Effector CD8-positive, alpha-beta T cell (primary cell): ENCODE results near the gene WDR87.
A peak's percentile ranks its signal among the peaks of the same experiment; 100 is the strongest.
"Not testable (repeated sequence)": the region's sequence is repeated elsewhere in the genome, so short reads cannot be mapped to it uniquely, and the experiment has no call there.

ENCODE experiments used
- DNase-seq: peaks from one replicate; lab custom pipeline; 2025; lab: John Stamatoyannopoulos, UW

WDR87 gene

DNA sequence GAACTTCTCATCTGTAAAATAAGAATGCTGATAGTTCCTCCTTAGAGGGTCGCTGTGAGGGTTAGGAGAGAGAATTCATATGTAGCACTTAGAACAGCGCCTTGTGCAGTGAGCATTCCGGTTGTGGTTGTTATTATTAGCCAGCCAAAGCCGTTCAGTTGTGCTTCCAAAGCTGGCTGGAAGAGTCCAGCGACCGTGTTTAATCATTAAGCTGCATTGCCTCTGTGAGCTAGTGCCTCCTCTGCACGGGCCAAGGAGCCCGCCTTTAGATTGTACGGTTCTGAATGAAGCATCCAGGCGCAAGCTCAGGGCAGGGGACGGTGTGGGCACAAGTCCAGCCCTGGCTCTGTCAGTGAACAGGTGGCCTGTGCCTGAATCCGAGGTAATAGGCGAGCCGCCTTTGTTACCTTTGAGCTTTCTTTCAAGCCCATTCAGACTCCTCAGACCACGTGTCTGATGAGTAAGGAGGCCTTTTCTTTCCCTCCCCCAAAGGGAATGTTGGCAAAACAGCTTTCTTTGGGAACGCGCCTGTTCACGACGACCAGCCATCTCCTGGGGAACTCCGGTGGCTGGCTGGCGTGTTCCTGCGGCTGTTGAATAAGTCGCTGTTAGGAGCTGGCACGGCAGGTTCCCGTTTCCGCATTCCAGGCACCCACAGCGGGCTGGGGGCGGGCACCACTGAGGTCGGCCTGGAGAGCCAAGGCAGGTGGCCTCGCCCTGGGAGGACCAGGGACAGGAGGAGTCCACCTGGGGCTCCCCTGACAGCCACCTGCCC, 25.7 kb upstream of the WDR87 start:
- no peak for DNase-seq

DNA sequence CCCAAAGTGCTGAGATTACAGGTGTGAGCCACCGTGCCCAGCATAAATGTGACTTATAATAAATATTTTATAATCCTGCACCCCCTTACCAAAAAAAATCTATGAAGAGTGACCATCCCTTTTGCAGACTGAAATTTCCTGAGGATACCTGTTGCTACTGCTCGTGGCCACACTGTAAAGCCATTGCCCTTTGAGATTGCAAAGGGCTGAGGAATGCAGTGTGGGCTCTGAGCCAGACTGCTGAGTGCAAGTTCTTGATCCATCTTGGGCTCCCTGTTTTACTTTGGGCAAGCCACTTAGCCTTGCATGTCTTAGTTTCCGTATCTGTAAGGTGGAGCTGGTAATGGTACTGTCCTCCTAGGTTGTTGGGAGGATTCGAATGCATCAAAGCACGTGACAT, 24.0 kb upstream of the WDR87 start:
- DNase-seq: no peak

DNA sequence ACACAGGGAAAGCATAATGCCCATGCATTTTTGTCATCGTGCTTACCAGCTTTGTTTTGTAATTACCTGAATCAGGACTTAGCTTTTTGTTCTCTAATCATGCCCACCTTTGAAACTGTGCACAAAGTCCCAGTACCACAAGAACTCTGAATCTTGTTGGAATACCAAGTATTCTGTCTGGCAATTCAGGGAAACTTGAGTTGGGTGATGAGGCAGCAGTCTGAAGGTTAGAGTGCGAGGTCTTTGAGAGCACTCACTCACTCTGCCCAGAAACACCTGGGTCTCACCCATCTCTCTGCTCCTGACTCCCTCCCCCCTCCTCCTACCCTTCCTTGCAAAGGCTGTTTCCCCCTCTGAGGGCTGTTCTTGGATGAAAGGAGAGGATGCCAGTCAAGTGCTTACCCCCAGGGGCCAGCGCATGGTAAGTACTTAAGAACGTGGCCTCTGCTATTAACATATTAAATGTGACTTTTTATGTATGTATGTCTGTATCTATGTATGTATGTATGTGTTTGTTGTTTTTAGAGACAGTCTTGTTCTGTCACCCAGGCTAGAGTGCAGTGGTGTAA, 23.0 kb upstream of the WDR87 start:
- DNase-seq: no peak

DNA sequence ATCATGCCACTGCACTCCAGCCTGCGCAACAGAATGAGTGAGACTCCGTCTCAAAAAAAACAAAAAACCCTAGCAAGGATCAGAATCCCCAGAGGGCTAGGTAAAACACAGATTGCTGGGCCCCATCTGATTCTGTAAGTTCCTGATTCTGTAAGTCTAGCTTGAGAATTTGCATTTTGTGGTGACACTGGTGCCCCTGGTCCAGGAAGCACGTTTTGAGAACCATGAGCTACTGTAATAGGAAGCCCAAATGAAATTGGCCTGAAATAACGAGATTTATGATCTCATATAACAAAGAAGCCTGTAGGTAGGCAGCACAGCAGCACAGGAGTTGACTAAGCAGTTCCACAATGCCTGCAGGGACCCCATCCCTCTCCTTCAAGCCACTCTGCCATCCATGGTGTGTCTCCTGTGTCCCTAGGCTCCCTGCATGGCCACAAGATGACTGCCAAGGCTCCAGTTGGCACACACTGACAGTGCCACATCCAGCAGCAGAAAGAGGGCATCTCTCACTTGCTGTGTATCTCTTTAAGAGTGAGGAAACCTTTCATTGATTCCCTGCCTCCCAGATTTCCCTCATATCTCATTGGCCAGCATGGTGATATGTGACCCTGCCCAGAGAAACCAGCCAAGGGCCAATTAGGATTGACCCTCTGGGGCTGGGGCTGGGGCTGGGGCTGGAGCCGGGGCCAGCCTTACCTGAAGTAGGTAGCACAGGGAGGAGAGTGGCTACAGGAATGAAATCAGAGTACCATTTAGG, 22.3 kb upstream of the WDR87 start:
- no peak for DNase-seq

DNA sequence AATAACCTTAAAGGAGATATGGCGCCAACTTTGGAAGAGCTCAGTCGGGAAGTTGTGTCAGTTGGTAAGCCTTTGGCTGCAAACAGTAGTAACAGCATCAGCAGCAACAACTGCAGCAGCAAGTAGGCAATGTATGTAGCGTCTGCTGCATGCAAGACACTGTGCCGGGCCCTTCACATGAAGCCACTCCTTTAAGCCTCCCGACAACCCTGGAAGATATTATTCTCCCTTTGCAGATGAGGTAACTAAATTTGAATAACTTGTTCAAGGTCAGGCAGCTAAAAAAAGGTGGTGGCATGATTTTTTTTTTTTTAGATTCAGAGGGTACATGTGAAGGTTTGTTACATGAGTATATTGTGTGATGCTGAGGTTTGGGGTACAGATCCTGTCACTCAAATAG, 20.3 kb upstream of the WDR87 start:
- no peak for DNase-seq

DNA sequence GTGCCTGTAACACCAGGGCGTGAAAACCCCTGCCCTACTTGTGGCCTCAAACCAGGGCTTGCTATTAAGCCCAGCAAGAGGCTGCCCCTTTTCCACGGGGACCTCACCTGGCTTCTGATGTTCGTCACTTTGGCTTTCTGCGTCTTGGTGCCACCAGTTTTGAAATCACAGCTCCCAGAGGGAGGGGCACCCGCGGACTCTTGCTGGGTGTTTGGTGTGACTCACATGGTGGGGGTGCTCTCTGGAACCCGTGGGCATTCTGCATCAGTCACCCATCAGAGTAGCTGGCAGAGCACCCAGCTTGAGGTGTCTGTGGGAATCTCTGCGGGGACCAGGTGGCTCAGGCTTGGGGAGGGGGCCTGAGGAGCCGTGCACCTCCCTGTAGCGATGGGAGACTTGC, 19.9 kb upstream of the WDR87 start:
- no peak for DNase-seq

DNA sequence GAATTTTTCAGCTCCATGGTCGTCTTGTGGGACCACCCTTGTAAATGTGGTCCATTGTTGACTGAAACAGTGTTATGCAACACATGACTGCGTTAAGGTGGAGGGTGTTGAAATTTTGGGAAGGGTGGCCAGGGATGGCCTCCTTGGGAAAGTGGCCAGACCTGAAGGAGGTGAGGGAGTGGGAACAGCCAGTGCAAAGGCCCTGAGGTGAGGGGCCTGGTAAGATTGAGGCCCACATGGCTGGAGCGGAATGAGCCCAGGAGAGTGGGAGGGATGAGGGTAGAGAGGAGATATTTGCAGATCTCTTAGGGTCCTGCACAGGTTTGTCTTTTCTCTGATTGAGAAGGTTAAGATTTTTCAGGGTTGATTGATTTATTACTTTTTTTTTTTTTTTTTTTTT, 18.8 kb upstream of the WDR87 start:
- no peak for DNase-seq

DNA sequence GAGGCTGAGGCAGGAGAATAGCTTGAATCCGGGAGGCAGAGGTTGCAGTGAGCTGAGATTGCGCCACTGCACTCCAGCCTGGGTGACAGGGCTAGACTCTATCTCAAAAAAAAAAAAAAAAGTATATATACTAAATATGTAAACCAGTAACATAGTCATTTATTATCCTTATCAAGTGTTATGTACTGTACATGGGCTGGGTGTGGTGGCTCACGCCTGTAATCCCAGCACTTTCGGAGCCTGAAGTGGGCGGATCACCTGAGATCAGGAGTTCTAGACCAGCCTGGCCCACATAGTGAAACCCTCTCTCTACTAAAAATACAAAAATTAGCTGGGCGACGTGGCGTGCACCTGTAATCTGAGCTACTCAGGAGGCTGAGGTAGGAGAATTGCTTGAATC, 18.2 kb upstream of the WDR87 start:
- DNase-seq: not testable (repeated sequence)

DNA sequence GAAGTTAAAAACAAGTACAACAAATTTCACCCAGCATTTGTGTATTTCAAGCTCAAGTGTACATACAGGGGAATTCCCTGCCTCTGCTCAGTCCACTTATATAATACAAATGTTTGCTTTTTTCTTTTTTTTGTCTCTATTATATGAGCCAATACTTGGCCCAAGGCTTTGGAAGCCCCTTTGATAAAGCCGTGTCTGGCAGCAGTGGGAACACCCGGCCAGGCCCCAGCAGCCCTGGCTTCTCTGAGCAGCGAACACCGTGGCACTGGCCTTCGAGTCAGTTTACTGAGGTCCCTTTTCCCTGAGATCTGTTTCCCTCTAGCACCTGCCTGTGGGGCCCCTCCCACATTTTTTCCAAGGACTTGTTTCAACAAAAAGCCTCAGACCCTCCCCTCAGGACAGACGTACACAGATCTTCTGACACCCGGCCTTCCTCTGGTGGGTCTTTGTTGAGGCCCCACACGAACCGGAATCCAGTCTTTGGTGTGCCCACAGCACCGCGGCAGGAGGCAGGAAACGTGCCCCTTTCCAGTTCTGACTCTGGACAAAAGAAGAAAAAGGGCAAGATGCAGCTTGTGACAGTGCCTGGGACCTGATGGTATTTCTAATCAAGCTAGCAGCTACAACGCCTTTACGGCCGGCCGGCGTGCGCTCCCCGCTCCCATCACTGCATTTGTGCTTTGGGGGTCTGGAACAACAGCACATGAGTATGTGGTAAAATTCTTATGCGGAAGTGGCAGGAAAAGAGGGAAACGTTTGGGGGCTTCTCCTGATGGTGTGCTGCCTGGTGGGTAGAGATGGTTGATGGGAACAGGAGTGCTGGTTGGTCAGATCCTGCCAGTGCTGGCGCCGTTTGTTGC, 14.4 kb upstream of the WDR87 start:
- DNase-seq: no peak

DNA sequence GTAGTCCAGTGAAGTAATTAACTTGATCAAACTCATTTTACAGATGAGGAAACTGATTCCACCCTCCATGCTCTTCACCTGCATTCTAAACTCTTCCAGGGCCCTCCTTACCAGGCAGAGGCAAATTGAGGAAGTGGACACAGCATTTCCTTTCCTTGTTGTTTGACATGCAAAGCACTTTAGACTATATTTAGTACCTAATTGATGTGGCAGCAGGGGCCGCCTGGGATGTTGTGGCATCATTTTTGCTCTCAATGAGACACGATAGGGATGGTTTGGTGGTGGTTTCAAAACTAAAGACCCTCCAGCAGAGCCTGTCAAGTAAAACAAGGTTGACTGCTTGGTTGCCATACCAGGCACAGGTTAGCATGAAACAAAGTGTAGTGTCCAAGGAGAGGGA, 8.5 kb upstream of the WDR87 start:
- no peak for DNase-seq

DNA sequence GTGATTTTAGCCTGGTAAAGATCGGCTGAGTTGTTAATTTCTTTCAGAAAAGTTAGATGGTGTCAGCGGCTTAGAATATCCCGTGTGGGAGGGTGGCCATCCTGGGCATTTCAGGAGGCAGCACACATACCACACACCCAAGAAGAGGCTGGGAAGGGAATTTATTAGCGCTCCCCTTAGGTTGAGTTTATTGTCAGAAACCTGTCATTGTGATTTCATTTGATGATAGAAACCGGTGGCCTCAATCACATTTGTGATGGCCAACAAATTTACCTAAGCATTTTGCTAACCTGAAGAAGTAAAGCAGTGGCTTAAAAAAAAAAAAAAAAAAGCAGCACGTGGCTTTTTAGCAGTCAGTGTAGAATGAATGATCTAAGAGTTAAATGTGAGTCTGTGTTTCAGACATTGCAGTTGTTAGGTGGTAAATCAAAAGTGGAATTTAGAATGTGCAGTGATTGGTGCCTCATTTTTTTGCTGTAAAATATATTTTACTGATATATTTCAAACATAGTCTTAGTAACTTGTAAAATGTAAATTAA, 3.3 kb upstream of the WDR87 start:
- DNase-seq: no peak

DNA sequence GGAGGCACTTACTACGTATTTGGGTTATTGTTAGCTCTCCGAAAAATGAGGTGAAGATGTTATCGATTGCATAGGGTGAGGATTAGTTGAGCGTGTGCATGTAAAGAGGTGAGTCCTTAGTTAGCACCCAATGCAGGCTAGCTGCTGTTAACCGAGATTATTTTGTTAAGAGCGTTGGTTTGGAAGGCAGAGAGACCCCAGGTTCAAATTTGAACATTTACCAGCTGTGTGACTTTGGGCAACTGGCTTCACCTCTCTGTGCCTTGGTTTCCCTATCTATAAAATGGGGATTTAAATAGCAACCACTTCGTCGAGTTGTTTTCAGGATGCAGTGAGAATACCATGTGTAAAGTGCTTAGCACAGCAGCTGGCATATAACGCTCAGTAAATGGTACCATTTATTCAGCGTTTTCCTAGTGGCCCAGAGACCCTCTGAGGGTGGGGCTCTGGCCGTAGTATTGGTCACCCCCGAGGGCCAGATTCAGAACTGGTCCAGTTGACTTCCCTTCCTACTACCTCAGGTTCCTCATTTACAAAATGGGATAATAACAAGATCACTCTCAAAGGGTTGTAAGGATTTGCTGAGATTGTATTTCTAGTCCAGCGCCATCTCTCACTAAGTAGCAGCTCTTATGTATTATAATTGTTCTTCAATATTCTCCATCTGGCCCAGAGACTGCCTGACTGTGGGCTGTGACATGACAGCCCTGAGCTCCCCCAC, 1.5 kb upstream of the WDR87 start:
- no peak for DNase-seq

DNA sequence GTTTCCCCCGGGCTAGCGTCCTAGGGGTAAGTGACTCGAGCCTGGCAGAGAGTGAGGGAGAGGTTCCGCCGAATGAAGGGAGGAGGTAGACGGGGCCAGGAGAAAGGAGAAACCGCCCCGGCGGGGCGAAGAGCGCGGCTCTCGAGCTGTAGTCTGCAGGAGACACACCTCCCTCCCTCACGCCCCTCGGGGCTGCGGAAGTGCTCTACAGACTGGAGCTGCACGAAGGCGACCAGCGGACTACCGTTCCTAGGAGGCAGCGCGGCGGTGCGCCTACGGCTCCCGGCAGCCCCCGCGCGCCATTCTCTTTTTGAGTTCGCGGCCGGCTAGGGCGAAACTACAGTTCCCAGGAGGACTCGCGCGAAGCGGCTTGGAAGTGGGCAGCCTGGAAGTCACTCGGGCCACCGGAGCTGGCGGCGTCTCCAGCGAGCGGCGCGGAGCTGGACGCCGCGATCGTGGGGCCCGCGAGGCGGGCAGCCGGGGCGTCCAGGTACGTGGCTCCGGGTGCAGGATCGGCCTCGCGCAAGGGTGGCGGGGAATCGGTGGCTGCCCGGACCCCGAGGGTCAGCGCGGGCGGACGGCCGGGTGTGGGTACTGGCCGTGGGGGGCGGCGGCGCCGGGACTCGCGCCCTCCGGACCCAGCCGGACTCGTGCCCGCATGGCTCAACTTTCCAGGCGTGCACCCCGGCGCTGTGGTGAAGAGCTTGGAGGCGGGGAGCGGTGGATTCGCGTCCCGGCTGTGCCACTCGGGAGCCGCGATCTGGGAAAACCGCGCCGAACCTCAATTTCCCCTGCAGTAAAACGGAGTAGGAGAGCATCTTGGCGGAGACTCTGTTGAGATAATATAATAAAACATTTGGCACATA, 708 bp upstream of the WDR87 start, which contains the start of gene SIPA1L3:
SIPA1L3 (plus strand) TSS at position 340 of the 866 bp plus-strand sequence. CDS start 174,358 bp downstream, outside the sequence.
- peak; percentile 84 for DNase-seq

DNA sequence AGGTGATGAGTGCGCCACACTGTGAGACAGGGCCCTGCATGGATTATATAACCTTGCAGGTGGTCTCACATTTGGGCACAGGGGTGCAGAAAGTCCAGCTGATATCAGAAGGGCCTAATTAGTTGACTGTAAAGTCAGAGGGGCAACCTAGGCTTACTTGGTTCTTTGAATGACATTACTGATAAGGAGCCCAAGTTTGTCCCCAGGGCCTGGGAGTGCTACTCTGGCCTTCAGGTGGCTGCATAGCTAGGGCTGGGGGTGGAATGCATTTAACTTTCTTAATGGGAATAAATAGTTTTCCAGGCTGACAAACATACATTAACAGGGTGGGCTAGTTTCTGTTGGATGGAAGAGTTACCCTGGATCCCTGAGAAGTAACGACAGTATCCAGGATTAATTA, 3.3 kb downstream of the WDR87 start:
- DNase-seq: no peak

DNA sequence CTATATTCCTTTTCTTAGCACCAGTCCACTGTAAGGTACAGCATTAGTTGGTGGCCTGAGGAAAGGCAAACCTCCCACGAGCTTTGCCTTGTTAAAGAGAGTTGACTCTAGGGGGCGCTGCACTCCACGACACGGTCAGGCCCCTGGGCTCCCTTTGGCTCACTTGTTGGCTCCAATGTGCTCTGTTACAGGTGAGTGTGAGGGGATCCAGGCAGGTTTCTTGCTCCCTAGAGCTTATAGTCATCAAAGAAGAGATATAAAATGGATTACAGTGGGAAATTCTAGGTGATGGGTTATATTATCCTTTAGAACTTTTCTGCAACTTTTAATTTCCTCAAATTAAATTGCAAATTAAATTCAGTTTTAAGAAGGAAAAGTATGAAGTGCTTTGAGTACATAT, 3.7 kb downstream of the WDR87 start:
- peak; percentile 68 for DNase-seq

DNA sequence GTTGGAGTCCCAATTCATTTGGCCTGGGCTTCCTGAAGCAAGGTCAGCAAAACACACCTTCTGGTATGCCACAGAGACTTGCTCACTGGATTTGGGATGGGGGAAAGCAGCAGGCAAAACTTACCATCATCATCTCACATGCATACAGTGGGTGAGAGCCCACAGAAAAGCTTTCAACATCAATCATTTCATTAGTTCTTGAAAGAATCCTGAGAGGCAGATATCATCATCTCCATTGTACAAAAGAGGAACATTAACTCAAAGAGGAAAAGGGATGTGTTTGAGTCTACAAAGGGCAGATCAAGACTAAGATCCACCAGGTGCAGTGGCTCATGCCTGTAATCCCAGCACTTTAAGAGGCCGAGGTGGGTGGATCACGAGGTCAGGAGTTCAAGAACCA, 6.4 kb downstream of the WDR87 start:
- DNase-seq: no peak

DNA sequence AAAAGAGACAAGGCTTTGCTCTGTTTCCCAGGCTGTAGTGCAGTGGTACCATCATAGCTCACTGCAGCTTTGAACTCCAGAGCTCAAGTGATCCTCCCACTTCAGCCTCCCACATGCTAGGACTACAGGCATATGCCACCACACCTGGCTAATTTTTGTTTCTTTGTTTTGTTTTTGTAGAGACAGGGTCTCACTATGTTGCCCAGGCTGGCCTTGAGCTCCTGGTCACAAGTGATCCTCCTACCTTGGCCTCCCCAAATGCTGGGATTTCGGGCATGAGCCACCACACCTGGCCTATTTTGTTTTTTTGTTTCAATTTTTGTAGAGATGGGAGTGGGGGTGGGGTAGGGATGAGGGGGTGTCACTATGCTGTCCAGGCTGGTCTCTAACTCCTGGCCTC, 6.9 kb downstream of the WDR87 start:
- no peak for DNase-seq

DNA sequence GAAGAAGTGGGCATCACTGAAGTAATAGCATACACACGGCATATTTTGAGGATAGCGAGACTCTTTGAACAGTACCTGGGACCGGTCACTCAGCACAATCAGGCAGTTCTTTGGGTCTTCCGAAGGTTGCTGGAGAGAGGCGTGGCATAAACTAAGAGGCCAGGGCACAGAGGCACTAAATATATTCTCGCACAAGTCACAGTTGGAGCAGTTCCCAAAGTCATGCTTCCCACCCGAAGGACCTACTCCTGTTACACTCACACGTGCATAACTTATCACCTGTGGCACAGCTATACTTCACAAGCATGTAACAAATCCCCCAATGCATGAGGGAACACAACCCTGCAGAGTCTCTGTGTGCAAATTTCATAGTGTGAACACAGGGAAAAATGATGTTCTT, 10.2 kb downstream of the WDR87 start:
- DNase-seq: no peak

DNA sequence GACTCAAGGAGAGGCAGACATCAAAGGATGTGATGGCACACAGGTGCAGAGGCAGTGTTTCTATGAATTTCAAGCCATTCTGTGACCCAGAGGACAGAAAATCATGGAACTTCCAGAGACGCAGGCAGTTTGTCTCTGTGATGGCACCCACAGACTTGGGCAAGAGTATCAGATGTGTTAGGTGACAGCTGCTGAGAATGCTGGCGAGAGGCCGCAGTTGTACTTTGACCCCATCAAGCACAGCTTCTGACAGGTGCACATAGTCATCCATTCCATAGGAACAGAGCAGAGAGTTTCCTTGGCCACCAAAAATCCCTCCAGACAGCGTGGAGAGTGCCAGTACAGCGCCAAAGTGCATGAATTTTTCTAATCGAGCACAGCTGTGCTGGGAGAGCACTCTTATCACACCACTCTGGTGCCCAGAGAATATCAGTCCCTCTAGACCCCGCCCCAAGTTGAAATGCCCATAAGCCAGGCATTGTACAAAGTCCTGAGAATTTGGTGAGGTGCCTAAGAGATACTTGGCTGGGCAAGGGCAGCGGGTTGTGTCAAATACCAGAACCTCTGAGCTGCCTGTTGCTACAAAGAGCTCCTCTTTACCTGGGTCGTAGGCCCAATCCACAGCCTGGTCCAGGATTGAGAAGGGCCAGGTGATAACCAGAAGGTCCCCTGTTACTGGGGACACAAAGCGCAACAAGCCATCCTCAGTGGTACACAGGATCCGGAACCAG, 12.4 kb downstream of the WDR87 start:
- no peak for DNase-seq
